AG04449 (cell line): Measurements from ENCODE around the gene SP4.

ENCODE experiments used
- CTCF ChIA-PET: fragments of 350-600 bp; formaldehyde crosslinking; extraction: SDS; loops from one replicate; lab custom pipeline; 2021; ENCODE audit warnings: antibody characterized with exemption; lab: Yijun Ruan, JAX
- POLR2A ChIA-PET: fragments of 400-600, 350-600 bp; formaldehyde crosslinking; extraction: SDS; loops from one replicate; lab custom pipeline; 2020; ENCODE audit warnings: antibody characterized with exemption, inconsistent platforms; lab: Yijun Ruan, JAX
- DNase-seq: peaks from one replicate; pipeline ENCODE4 v3.0.0-alpha.2; 2010; ENCODE audit warnings: low read depth, low spot score
- H3K4me3 ChIP-seq: 2 replicates; pipeline ENCODE4 v1.5.1; 2011; ENCODE audit warnings: low read depth, mild to moderate bottlenecking, control low read depth, low read length
- TF ChIP-seq, protein P1 (sequence below): IDR thresholded peaks from one replicate; pipeline ENCODE4 v1.5.1; 2011; ENCODE audit warnings: mild to moderate bottlenecking, moderate library complexity, low read length, control low read depth, inconsistent platforms; ENCODE audit not compliant: insufficient read depth; ENCODE audit errors: missing control alignments

SP4 gene

DNA sequence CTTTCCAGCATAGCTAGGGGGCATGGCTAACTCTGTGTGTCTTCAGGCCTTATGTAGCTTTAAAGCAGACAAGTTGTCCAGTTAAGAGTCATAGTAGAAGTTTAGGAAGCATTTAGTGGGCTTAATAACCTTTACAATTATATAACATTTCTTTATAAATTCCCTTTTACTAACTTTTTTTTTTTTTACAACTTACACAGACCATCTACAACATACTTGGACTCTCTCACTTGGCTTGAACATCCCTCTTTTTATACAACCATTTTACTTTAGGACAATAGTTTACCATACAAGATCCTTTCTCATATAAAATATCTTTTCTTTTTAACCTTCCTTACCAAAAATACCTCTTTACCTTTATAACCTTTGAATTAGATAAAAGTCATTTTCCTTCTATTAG lies 26.3 kb downstream of the SP4 start:
- TF ChIP-seq, protein P1, sequence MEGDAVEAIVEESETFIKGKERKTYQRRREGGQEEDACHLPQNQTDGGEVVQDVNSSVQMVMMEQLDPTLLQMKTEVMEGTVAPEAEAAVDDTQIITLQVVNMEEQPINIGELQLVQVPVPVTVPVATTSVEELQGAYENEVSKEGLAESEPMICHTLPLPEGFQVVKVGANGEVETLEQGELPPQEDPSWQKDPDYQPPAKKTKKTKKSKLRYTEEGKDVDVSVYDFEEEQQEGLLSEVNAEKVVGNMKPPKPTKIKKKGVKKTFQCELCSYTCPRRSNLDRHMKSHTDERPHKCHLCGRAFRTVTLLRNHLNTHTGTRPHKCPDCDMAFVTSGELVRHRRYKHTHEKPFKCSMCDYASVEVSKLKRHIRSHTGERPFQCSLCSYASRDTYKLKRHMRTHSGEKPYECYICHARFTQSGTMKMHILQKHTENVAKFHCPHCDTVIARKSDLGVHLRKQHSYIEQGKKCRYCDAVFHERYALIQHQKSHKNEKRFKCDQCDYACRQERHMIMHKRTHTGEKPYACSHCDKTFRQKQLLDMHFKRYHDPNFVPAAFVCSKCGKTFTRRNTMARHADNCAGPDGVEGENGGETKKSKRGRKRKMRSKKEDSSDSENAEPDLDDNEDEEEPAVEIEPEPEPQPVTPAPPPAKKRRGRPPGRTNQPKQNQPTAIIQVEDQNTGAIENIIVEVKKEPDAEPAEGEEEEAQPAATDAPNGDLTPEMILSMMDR: no peak
- CTCF ChIA-PET: no interaction called here
- no peak for DNase-seq
- POLR2A ChIA-PET: no interaction called here
- H3K4me3 ChIP-seq: no peak overlapping the region

DNA sequence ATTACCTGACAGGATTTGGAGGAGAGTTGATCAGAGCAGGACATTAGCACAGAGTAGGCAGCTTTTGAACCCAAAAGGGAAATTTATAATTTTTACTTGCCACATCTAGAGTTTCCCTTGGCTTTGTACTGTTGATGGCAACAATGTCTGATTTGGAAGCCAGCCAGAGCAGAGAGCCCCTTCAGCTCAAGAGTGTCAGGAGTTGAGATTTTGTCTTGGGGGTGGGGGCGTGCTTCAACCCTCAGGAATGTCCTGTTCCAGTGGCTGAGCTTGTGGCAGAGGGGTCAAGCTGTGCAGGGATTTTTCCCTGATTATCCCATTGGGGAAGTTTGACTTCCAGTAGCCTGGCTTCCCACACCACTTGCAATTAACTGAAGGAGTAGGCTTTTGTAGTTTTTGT lies 27.0 kb downstream of the SP4 start:
- POLR2A ChIA-PET: no interaction called here
- TF ChIP-seq, protein P1: no peak
- no peak overlapping the region for H3K4me3 ChIP-seq
- no peak for DNase-seq
- CTCF ChIA-PET: no interaction called here

DNA sequence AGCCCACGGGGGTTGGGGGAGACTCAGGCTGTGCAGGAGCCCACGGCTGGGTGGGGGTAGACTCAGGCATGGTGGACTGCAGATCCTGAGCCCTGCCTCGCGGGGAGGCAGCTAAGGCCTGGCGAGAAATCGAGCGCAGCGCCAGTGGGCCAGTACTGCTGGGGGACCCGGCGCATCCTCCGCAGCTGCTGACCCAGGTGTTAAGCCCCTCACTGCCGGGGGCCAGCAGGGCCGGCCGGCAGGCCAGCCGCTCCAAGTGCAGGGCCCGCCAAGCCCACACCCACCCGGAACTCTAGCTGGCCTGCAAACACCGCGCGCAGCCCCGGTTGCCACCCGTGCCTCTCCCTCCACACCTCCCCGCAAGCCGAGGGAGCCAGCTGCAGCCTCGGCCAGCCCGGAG lies 33.4 kb downstream of the SP4 start:
- ChIA-PET CTCF (no interaction called here), POLR2A (no interaction called here)
- no peak for DNase-seq
- H3K4me3 ChIP-seq: no peak overlapping the region
- TF ChIP-seq, protein P1: no peak

- no peak for DNase-seq
- CTCF ChIA-PET: no interaction called here
- POLR2A ChIA-PET: no interaction called here
- no peak overlapping the region for H3K4me3 ChIP-seq
- TF ChIP-seq, protein P1: no peak
Observed at GRCh38 chr7:21462081-21462480, 34.2 kb downstream of the SP4 start.

DNA sequence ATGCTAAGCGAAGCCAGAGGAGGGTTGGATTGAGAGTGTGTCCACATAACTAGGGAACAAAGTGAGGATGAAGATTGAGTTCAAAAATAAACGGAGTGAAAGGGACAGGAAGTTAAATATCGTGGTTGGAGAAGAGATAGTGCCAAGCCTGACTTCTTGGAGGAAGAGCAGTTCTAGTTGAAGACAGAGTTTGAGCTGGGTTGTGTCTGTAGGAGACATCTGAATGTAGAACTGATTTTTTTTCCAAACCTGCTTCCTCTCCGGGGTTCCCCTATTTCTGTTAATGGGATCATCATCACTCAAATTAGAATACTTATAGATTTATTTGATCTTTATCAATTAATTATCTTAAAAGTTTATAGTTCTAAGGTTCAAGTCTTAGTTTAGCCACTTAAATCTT lies 35.6 kb downstream of the SP4 start:
- POLR2A ChIA-PET: no interaction called here

GRCh38 chr7:21468969-21469368 lies 41.1 kb downstream of the SP4 start:
- CTCF ChIA-PET: no interaction called here
- no peak overlapping the region for H3K4me3 ChIP-seq
- TF ChIP-seq, protein P1: no peak

More for the DNA sequence above, 35.6 kb downstream of the SP4 start:
- no peak for DNase-seq
- CTCF ChIA-PET: no interaction called here
- no peak overlapping the region for H3K4me3 ChIP-seq
- TF ChIP-seq, protein P1: no peak

More at GRCh38 chr7:21468969-21469368, 41.1 kb downstream of the SP4 start:
- no peak for DNase-seq
- POLR2A ChIA-PET: no interaction called here
